GM19438 (cell line): ENCODE results near the gene WBP11.

Experiments
- ATAC-seq: cut with Tn5 transposase; IDR thresholded peaks from one replicate; pipeline ENCODE4 v1.9.1; 2021; ENCODE audit warnings: low read depth; ENCODE audit not compliant: unreplicated experiment

Gene WBP11

DNA sequence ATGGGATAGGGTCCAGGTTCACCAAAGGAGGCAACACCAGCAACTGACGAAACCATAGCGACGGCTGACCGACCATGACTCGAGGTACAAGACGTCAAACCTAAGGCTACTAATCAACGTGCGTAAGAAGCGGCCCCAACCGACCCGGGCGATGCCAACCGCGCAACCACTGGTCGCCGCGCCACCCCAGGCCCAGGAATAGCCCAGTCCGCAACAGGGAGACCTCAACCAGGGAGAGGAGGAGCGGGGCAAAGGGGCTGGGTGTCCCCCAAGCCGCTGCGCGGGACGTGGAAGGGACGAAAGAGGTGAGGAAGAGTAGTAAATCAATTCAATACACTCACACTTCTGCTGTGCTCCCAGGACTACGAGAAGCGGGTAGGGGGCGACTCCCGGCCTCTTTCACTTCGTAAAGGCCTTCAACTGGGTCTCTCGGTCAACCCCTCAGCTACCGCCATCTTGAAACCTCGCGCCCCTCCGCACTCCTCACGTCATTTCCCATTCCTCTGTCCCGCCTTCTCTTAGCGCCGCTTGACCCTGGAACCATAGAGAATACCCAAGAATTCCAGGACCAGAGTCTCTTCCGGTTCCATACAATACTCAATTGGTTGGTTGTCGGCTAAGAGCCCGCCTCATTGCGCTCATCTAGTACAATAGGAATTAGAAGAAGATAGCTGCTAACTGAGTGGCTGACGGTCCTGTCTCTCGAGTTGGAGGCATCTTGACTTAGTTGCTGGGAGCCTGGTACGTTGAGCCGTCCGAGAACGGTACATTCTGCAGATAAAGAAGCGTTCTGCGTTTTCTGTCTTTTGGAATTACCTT lies at the start of gene WBP11, which contains the start of gene C12orf60:
Gene WBP11, minus strand, starts transcription at position 468 of the 819 bp plus-strand sequence. CDS start 2,095 bp downstream, outside the sequence.
Gene C12orf60, plus strand, starts transcription at position 660 of the 819 bp plus-strand sequence. CDS start 19,266 bp downstream, outside the sequence.
- ATAC-seq: peak; percentile 99

DNA sequence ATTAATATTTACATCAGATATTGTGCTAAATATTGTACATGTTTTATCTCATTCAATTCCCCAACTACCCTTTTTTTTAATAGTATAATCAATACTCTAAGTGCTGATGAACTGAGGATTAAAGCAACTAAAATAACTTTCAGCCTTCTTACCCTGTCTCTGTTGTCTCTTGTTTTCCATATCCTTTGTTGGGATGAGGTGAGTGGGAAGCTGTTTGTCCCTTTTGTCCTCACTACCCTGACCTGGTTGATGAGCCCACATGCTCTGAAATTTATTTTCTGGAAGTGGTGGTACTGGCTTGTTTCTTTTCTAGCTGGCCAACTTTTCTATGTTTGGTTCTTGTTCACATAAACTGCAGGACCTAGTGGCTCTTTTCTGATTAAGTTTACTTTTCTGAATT lies 49.6 kb upstream of the WBP11 start:
- ATAC-seq: no peak

DNA sequence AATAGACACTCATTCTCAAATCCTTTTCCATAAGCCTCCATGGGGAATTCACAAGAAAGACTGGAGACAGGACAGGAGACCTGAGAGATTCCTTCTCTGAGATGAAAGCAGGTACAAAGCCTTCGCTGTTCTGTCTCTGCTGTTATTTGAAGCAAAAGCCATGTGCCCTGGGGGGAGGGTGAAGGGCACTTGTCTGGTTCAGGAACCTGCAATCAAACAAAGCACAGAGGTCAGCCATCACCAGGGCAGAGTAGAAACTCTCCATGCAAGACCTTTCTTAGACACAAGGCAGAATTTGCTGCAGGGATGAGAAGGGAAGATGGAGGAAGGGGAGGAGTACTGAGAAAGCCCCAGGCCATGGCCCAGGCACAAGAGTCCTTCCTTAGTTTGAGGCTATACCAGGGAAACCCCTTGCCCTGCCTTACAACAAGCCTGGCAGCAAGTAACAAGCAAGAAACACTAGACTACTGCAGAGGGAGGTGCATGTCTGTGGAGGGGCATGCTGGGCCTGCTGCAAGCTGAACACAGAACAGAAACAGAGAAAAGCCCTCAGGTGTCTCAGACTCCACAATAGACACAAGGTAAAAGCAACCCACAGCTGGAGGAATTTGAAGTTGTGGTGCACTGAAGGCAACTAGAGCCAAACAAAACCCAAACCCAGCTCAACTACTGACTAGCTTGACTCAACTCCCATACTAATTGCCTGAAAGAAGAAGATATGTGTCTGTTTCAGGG lies 47.8 kb upstream of the WBP11 start:
- ATAC-seq: peak; percentile 61

DNA sequence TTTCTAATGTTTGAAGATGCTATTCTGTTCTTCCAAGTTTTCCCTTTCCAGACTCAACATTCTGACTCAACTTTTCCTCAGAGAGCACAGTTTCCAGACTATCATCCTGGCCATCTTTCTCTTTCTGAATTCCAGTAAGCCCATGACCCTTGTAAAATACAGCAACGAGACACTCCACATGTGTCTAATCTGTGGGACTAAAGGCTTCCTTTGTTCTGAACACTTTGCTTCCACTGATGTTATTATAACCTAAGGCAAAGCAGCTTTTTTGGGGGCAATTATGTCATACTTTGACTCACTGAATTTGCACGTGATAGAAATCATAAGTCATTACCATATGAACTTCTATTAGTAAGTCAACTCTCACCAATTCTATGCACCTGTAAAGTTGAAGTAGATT lies 46.4 kb upstream of the WBP11 start:
- ATAC-seq: no peak

DNA sequence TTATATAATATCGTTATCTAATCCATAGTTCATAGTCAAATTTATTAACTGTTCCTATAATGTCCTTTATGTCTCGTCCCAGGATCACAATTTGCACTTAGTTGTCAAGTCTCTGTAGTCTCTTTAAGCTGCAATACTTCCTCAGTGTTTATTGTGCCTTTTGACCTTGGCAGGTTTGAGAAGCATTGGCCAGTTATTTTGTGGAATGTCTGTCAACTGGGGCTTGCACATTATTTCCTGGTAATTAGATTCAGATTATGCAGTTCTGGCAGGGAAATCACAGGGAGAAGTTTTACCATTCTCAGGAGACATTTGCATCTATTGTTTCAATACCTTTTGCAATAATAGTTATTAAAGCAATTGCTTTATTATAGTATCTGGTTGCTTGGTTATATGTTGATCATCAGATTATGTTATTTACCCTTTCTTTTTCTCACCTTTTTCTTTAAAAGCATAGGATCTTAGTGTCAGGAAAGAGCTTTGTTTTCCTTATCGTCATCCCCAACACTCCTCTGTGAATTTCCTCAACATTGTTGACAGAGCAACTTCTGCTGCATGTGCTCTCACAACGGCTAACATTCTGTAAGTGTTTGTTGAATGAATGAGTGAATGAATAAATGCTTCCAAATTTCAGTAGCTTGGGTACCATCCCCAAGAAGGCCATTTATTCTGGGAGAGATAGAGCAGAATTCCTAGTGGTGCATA lies 43.8 kb upstream of the WBP11 start:
- ATAC-seq: no peak

DNA sequence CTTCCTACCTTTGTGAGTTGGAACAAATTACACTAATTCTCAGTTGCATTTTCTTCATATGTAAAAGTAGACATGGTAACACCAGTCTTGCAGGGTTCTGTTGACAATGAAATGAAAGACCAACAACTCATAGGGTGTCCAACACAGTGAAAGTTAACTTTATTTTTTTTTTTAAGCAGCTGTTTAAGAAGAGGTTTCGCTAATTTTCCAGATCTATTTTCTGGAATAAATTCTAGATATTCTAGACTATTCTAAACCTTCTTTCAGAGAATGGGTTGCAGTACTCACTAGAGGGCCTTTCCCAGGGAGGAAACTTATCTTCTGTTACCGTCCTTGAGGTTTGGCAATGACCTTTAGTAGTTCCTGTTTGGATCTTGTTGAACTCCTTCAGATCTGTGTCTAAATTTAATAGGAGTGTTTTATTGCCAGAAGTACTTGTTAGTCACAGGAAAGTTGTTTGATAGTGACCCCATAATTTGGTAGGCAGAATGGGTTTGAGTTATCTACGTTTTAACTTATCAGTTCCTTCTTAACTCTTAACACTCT lies 42.8 kb upstream of the WBP11 start:
- no peak for ATAC-seq

DNA sequence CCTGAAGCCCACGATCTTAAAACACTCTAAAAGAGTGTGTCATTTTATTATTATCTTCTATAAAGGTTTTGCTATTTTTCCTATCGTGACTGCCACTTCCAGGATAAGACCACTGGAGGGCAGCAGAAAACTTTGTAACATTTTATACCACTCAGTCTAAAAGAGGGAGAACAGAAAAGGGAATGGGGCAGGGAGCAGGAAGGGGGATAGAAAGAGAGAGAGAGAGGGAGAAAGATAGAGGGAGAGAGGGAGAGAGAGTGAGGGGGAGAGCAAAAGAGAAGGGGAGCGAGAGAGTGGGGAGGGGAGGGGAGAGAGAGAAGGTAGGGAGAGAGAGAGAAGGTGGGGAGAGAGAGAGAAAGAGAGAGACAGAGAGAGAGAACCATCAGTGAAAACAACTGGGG lies 42.1 kb upstream of the WBP11 start:
- ATAC-seq: no peak

DNA sequence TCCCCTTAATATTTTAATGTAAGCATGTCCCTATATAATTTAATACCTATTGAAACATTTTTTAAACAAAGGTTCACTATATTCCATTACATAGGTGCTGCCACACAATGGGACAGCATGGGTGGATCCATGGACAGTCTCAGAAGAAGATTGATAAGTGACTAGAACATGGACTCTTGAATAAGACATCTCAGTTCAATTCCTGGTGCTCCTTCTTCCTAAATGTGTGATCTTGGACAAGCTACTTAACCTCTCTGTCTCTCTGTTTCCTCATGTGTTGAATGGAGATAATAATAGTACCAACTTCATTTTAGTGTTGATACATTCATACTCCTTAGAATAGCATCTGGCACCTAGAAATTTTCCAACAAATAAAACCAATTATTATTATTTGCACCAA lies 41.1 kb upstream of the WBP11 start:
- ATAC-seq: no peak

DNA sequence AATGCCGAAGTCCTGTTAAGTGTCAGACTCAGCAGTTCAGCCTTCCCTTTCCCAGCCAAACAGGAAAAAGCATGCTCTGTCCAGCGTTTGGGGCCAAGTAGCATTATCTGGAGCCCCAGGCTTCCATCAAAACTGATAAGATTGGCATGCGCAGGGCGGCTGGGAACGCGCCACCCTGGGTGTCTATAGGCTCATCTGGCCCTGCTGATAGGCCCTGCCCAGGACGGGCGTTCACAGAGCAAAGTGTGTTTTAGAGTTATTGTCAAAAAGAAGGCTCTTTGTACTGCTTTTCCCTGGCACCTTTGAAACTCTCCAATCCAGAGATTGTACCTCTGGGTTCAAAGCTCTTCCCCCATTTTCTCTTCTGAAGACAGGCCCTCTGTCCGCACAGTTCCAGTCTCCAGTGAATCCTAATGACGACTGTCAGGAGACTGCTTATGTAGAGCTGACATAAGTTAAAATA lies 40.2 kb upstream of the WBP11 start, which contains the start of gene ART4:
Gene ART4, minus strand, starts transcription at position 102 of the 463 bp plus-strand sequence. CDS start 413 bp downstream, outside the sequence.
- ATAC-seq: no peak

DNA sequence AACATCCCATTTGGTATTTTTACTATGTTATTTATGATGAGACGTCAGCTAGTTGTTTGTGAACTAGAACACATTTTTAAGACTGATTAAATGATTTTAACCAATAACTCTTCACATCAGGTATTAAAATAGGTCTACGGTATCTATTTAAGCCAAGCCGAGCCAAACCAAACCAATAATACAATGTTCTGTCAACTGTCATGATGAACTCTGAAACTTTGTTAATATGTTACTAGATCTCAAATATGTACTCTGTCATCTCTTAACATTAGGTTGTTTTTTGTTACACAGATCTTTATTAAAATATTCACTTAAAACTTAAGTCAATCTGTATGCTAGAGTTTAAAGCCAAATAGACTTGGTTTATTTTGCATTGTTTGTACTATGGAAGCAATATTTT lies 39.0 kb upstream of the WBP11 start:
- ATAC-seq: no peak

DNA sequence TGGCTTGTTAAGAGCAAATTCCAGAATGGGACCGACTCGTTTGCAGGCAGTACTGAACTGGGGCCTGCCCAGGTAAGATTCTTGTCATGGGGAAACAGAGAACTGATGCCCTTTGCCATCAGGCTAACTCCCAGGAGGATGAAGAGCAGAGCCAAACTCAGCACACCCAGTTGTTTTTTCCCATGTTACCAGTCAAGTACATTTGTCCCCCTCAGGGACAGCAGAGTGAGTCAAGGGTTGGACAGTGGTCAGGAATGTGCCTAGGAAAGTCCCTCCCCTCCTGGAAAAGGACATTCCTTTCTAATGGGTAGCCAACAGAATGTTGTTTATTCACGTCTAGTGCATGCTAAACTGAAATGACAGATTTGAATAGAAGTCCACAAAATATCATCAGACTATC lies 38.5 kb upstream of the WBP11 start:
- no peak for ATAC-seq

DNA sequence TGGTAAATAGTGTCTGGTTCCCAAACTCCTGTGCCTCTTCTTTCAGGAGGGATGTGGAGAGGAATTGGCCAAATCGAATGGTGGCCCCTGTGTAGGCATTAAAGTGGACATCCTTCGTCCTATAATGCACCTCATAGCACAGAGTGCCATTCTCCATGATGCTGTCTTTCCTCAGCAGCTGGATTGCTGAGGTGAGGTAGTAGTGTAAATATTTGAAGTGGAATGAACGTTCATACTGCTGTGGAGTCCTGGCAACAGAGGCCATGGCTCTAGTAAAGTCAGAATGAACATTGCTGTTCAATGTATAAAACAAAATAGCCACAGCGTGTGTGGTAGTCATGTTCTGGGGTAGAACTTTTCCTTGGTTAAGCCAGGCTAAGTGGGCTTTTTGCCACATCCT lies 37.3 kb upstream of the WBP11 start:
- ATAC-seq: no peak

DNA sequence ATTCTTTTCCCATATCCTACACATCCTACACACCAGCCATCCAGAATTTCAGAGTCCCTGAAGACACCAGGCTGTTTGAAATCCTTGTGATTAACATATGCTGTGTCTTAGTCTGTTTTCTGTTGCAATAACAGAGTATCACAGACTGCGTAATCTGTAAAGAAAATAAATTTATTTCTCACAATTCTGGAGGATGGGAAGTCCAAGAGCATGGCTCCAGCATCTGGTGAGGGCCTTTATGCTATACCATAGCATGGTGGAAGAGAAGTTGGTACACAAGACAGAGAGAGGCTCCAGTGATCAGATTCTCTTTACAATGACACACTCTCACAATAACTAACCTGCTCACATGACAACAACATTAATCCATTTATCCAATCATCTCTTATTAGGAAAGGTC lies 36.0 kb upstream of the WBP11 start:
- ATAC-seq: no peak

DNA sequence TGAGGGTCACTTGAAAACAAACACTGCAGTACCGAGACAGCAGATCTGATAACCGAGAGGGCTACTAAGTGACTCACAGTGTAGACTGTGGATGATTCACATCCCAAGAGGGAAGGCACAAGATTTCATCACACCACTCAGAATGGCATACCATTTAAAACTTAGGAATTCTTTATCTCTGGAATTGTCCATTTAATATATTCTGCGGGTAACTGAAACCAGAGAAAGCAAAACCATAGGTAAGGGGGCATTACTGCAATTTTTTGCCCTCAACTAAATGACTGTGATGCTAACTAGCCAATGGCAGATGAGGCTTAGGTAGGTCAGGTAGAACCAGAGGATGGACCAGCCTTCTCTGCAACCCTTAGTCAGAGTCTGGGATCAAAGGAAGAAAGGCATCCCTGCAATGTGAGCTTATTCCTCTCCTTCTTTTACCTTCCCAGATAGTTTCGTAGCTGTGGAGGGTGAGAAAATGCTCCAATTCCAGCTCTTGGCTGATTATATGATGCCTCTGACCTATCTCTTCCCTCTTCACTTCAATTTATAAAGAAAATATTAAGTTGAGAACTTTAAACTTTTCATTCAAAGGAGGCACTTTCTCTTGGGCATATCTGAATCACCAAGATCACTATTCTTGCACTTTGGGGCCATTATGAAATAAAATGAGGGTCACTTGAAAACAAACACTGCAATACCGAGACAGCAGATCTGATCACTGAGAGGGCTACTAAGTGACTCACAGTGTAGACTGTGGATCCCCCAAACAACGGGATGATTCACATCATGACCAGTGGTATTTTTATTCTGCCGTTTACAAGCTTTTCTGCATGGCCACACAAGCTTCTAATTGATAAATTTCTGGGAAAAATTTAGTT lies 33.3 kb upstream of the WBP11 start:
- no peak for ATAC-seq

DNA sequence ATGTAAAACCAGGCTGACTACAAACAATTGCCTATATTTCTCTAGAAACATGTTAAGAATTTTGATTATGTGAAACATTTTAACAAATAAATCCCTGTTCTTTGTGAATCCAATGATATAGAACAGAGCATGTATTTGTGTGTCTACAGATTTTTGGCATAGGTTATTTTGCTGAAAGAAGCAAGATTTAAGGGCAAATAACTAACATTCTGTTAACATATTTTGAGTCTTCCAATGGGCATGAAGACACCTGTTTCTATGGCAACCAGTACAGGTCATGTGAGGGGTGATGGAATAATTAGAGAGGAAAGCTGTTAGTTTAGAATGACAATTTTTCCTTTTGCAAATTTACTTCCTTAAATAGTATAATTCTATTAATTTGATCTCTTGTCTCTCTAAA lies 31.2 kb upstream of the WBP11 start:
- ATAC-seq: no peak

DNA sequence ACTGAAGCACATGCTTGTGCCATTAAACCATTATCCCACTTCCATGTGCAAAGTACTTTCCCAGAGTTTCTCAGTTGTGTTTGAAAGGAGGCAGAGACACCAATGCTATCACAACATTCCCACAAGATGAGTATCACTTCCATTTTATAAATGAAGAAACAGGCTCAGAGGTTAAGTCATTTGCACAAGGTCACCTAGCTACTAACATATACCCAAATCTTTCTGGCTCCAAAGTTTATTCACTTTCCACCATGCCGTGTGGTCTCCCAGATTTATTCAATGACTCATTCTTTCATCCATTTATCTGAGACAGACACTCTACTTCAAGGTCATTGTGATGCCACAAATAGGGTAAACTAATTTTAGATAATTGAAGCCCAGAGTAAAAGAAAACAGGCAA lies 30.7 kb upstream of the WBP11 start:
- ATAC-seq: no peak

DNA sequence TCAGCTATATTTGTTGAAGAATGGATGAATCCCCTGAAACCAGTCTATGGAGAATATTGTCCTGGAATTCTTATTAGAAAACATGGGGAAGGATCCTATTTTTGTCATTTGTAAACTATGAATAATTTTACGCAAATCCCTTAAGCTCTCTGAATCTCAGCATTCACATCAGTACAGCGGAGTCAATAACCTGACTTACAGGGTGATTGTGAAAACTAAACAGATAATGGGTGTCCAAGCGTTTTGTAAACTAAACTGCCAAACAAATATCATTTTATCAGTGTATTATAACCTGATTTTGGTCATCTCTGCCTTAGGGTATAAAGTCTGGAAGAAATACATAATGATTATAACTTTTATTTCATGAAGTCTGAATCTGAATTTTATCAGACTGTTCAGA lies 30.1 kb upstream of the WBP11 start:
- no peak for ATAC-seq

DNA sequence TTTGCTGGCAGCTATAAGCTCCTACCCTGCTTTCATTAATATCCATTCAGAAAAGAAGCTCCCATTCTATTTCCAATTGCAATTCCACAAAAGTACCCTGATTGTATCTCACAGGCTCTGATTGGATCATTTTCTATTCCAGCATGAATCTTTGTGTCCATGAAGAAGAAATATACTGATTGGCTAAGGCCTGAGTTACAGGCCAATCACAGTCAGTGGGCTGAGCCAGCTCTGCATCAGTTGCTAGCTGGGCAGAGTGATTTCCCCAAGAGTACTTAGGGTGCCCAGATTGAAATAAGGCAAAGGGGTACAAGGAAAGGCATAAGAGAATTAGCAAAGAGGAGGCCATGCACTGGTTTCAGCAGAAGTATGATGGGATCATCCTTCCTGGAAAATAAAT lies 25.6 kb upstream of the WBP11 start:
- ATAC-seq: peak; percentile 81

DNA sequence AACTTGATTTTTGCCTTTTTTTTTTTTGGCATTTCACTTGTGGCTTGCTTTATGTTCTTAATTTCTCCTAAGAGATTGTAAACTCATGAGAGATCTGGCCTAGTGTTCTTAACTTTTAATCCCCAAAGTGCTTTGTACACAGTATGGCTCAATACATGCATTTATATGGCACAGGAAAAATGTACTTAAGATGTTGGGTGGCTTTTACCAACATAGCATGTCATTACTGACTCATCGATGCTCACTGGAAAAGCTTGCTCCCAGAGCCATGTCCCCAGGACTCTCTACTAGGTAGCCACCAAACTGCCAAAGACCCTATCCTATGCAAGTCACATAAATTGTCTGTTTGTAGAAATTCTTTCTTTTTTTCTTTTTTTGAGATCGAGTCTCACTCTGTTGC lies 23.8 kb upstream of the WBP11 start:
- no peak for ATAC-seq

DNA sequence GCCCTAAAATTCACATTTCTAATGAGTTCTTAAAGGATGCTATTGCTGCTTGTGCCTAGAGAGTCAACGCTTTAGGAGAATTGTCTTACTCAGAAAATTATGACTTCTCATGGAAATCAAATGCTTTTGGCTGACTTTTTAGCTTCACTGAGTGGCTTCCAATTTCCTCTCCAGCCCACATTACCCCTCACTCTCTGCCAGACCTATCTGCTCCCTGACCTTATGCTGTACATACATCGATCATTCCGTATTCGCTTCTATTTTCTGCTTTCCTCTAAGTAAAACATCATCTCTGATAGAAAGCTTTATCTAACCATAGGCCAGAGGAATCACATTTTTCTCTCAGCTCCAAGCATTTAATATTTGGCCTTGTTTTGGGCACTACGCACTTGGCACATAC lies 23.2 kb upstream of the WBP11 start:
- ATAC-seq: no peak
